ENCODE data around the gene GON7.
"Not testable (repeated sequence)": the region's sequence is repeated elsewhere in the genome, so short reads cannot be mapped to it uniquely, and the experiment has no call there.

The GON7 gene

GRCh38 chr14:93201155-93201704 lies 5.6 kb downstream of the GON7 start:
- intact Hi-C loops (cut with DNase I) = no loop called here
- DNase-seq = no peak

DNA sequence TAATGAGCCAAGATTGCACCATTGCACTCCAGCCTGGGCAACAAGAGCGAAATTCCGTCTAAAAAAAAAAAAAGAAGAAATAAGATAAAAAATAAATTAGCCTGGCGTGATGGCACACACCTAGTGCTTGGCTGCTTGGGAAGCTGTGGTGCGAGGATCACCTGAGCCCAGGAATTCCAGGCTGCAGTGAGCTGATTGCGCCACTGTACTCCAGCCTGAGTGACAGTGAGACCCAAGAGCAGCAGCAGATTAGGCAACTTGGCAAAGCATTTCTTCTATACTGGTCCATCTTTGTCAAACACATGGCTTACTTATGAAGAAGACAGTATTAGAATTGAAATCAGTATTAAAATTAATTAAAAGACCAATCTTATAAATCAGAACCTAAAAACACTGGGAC lies 6.3 kb downstream of the GON7 start:
- intact Hi-C loops (cut with DNase I) = no loop called here
- DNase-seq = no peak

GRCh38 chr14:93199031-93199430 lies 7.8 kb downstream of the GON7 start:
- no peak for DNase-seq
- intact Hi-C loops (cut with DNase I) = no loop called here

DNA sequence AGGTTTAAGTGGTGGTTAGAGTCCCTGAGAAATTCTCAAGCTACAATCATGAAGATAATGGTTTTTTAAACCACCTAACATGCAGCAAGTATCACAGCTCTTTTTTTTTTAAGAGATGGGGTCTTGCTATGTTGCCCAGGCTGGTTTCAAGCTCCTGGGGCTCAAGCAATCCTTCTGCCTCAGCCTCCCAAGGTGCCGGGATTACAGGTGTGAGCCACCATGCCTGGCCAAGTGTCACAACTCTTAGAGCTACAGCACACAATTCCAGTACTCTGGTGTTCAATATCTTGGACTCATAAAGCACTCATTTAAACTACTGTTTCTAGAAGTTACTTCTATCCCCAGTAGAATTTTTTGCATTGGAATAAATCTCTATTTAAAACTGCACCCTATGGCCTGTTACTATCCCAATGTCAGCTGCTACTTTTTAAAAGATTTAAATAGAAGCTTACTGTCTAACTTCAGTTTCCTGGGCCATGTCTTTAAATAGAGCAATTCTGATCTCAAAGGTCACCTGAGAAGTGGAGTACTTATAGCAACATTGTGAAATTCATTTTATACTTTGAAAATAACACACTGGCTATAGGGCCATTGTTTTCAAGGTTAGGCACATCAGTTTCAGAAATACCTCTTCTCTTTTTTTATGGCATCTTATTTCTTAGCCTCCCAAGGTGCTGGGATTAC lies 11.4 kb downstream of the GON7 start:
- no peak for DNase-seq
- intact Hi-C loops (cut with DNase I) = no loop called here

DNA sequence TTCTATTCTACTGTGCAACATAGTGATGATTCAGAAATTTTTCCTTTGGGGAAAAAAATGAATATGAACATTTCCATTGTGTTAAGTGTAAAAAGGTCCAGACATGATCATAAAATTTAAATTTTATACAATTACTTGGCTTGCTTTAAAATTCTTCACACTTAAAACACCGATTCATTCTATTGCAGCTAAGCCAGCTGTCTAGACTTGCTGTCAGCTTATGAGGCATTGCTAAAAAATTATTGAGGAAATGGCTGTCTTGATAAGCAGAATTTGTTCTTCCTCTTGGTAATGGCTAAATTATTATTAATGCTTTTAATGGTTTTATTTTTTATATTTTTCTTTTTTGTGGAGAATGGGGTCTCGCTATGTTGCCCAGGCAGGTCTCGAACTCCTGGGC lies 19.9 kb downstream of the GON7 start:
- intact Hi-C loops (cut with DNase I) = loop anchor here (5.0 kb wide), 1 partner anchor 145 kb away; the partner anchor contains the start of gene BTBD7
- no peak for DNase-seq

GRCh38 chr14:93186466-93186865 lies 20.4 kb downstream of the GON7 start:
- DNase-seq = no peak
- intact Hi-C loops (cut with DNase I) = loop anchor here (5.0 kb wide), 1 partner anchor 146 kb away; the partner anchor contains the start of gene BTBD7

GRCh38 chr14:93185349-93185720 lies 21.5 kb downstream of the GON7 start:
- no peak for DNase-seq
- intact Hi-C loops (cut with DNase I) = loop anchor here (2.0 to 5.0 kb wide), 2 partner anchors 71 to 147 kb away; partner anchors contain the start of genes BTBD7 and ITPK1

DNA sequence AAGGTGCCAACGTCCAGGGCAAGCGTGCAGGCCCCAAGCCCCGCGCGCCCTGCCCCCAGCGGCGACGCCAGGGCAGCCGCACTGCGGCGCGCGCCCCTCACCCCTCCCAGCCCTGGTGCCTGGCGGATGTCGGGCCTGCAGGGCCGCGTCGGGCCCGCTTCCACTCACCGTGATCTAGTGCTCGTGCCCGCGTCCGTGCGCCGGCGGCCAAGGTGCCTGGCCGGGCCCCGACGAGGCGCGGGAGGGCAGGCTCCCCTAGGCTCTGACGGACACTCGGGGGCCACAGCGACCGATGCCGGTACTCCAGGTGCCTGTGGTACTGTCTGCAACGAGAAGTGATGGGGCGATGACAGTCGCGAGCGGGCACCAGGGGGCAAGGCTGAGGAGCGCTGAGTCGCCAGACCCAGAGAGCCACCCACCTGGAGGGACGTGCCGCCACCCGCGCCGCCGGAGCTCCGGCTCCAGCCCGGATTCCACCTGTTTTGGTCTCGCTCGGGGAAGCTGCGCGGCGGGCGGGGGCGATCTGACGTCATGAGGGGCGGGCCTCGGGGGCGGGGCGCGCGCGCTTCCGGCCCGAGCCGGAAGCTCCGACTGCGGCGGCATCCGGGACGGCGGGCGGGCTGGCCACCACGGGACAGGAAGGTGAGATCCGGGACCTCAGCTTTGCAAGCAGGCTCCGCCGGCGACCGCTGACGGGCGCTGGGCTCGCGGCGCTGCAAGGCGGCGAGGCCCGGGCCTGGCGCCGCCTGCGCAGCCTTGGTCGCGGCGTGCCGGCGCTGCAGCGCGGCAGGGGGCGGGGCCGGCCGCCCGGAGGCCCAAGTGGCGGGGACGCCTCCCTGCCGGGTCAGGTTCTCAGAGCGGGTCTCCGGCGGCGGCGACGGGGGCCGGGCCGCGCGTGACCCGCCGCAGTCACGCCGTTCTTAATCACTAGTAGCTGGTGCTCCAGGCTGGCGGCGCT lies 22.2 kb downstream of the GON7 start, which contains the start of the genes LYSET and MOAP1:
LYSET (plus strand) TSS at position 927 of the 958 bp plus-strand sequence. CDS start 89 bp downstream, outside the sequence.
MOAP1 (minus strand) TSS at position 507 of the 958 bp plus-strand sequence. CDS start 655 bp downstream, outside the sequence.
- peak; percentile 77 to 98 (median 88) for DNase-seq
- intact Hi-C loops (cut with DNase I) = loop anchor here (2.0 to 5.0 kb wide), 2 partner anchors 70 to 148 kb away; partner anchors contain the start of genes BTBD7 and ITPK1

DNA sequence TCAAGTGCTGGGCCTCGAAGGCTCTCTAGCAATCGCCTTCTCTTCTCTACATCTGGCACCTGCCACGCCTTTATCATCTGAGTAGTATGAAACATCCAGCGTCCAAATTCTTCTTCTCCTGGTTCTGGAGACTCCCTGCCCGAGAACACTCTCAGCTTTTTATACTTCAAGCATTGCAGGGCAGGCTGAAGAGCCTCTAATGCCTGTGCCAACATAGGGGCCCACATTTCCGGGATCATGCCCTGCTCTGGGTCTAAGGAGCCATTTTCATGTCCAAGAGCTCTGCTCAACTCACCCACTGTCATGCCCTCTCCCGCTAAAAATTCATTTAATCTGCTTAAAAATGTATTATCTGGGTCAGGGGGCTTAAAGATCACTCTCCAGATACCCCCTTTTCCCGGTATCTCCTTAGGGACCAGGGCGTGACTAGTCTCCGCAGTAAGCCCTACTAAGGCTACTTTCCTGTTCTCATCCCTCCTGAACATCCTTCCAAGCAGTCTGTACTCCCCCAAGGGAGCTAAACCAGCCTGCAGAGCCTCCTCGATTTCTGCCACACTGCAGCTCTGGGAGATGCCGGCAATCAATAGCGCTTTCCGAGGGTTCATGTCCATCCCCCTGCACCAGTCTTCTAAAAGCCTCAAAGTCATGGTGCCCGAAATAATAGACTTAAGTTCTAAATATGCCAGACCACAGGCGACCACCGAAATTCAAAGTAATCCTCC lies 23.1 kb downstream of the GON7 start:
- DNase-seq = no peak
- intact Hi-C loops (cut with DNase I) = loop anchor here (2.0 kb wide), 1 partner anchor 69 kb away; the partner anchor contains the start of gene ITPK1

DNA sequence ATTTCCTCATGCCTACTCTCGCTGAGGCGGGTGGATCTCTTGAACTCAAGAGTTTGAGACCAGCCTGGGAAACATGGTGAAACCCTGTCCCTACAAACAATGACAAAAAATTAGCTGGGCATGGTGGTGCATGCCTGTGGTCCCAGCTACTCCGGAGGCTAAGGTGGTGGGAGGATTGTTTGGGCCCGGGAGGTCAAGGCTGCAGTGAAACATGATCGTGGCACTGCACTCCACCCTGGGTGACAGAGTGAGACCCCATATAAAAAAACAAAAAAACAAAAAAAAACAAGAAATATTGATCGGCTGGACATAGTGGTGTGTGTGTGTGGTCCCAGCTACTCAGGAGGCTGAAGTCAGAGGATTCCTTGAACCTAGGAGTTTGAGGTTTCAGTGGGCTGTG lies 31.4 kb downstream of the GON7 start:
- no peak for DNase-seq
- intact Hi-C loops (cut with DNase I) = loop anchor here (5.0 kb wide), 1 partner anchor 223 kb away; no protein-coding TSS in a partner anchor

DNA sequence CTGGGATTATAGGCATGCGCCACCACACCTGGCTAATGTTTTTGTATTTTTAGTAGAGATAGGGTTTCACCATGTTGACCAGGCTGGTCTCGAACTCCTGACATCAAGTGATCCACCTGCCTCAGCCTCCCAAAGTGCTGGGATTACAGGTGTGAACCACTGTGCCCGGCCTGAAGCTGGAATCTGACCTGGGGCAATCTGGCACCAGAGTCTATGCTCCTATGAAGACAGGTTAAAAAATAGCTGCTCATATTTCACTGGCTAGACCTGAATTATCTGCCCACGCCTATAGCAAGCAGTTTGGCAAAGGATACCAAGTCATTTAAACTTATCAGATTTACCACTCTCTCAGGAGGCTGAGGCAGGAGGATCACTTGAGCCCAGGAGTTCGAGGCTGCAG lies 32.1 kb downstream of the GON7 start:
- DNase-seq = not testable (repeated sequence)
- intact Hi-C loops (cut with DNase I) = loop anchor here (5.0 kb wide), 1 partner anchor 222 kb away; no protein-coding TSS in a partner anchor

GRCh38 chr14:93173943-93174395 lies 32.9 kb downstream of the GON7 start:
- DNase-seq = peak in 6 of 10 donors; percentile 13 to 91 (median 52)
- intact Hi-C loops (cut with DNase I) = no loop called here

DNA sequence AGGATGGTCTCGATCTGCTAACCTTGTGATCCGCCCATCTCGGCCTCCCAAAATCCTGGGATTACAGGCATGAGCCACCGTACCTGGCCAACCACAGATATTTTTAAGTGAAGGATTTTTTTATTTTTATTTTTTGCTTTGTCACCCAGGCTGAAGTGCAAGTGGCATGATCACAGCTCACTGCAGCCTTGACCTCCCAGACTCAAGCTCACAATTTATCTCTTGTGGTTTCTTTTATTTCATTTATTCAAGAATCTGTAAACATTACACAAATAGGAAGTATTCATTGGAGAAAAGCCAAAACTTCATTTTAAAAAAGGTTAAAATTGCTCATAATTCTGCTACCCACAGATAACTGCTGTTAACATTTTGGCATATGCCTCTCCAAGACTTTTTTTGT lies 35.5 kb downstream of the GON7 start:
- DNase-seq = no peak
- intact Hi-C loops (cut with DNase I) = no loop called here

- intact Hi-C loops (cut with DNase I); DNase-seq: not testable (repeated sequence)
Observed at GRCh38 chr14:93170141-93170540, 36.7 kb downstream of the GON7 start.

DNA sequence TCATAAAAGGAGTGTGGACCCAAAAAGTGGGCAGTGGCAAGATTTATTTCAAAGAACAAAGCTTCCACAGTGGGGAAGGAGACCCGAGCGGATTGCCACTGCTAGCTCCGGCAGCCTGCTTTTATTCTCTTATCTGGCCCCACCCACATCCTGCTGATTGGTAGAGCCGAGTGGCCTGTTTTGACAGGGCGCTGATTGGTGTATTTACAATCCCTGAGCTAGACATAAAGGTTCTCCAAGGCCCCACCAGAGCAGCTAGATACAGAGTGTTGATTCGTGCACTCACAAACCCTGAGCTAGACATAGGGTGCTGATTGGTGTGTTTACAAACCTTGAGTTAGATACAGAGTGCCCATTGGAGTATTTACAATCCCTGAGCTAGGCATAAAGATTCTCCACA lies 37.2 kb downstream of the GON7 start:
- DNase-seq; intact Hi-C loops (cut with DNase I): not testable (repeated sequence)

- not testable (repeated sequence) for DNase-seq
Observed at GRCh38 chr14:93168610-93169009, 38.3 kb downstream of the GON7 start.

DNA sequence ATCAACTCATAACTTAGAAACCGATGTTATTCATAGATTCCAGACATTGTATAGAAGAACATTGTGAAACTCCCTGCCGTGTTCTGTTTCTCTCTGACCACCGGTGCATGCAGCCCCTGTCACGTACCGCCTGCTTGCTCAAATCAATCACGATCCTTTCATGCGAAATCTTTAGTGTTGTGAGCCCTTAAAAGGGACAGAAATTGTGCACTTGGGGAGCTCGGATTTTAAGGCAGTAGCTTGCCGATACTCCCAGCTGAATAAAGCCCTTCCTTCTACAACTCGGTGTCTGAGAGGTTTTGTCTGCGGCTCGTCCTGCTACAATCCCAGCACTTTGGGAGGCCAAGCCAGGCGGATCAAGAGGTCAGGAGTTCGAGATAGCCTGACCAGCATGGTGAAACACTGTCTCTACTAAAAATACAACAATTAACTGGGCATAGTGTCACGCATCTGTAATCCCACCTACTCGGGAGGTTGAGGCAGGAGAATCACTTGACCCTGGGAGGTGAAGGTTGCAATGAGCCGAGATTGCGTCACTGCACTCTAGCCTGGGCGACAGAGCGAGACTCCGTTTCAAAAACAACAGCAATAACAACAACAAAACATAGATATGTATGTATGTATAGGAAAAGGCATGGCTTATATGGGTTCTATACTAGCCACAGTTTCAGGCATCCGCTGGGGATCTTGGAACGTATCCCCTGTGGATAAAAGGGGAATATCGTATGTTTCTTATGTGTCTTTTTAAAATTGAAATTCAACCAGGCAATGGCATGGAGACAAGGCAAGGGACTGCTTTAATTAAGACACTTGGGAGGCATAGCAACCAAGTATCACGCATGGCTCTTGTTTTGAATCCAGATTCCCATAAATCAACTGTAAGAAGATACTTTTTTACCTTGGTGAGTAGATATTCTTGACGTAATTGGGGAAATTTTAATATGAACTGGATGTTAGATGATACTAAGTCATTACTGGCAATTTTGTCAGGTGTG lies 41.3 kb downstream of the GON7 start:
- peak in 1 of 10 donors; percentile 27 for DNase-seq
- intact Hi-C loops (cut with DNase I) = not testable (repeated sequence)

More at GRCh38 chr14:93168610-93169009, 38.3 kb downstream of the GON7 start:
- intact Hi-C loops (cut with DNase I) = not testable (repeated sequence)

GRCh38 chr14:93163564-93163963 lies 43.3 kb downstream of the GON7 start:
- intact Hi-C loops (cut with DNase I) = no loop called here

More at GRCh38 chr14:93163564-93163963, 43.3 kb downstream of the GON7 start:
- DNase-seq = no peak

All from posterior cingulate gyrus (tissue), 11 donors.